H9 (cell line): ENCODE measurements around the gene SLC17A5. TPM values are rescaled to one million over a fixed set of nuclear protein-coding genes. Genes with fewer than 3 reads are reported as not detected.

ENCODE experiments used
- DNase-seq: peaks from one replicate; pipeline ENCODE4 v3.0.0-alpha.2; 2017
- H2AFZ ChIP-seq: one replicate; pipeline ENCODE4 v1.6.1; 2013; ENCODE audit warnings: mild to moderate bottlenecking, low read length, control low read depth, moderate library complexity
- H2AK5ac ChIP-seq: 2 replicates; pipeline ENCODE4 v1.6.1; 2013; ENCODE audit warnings: low read length, control low read depth, mixed read lengths; ENCODE audit not compliant: insufficient read length
- H2BK120ac ChIP-seq: one replicate; pipeline ENCODE4 v1.6.1; 2013; ENCODE audit warnings: low read depth, mild to moderate bottlenecking, low read length, control low read depth, inconsistent platforms; ENCODE audit not compliant: poor library complexity, severe bottlenecking
- H2BK12ac ChIP-seq: 2 replicates; pipeline ENCODE4 v1.6.1; 2013; ENCODE audit warnings: low read length, control low read depth, mixed read lengths, low read depth; ENCODE audit not compliant: insufficient read length
- H2BK15ac ChIP-seq: 2 replicates; pipeline ENCODE4 v1.6.1; 2013; ENCODE audit warnings: low read depth, low read length, control low read depth
- H2BK20ac ChIP-seq: one replicate; pipeline ENCODE4 v1.6.1; 2013; ENCODE audit warnings: low read depth, mild to moderate bottlenecking, low read length, control low read depth, inconsistent platforms; ENCODE audit not compliant: poor library complexity, severe bottlenecking
- H2BK5ac ChIP-seq: 2 replicates; pipeline ENCODE4 v1.6.1; 2013; ENCODE audit warnings: low read length, control low read depth, mixed read lengths; ENCODE audit not compliant: insufficient read length
- H3K14ac ChIP-seq: 2 replicates; pipeline ENCODE4 v1.6.1; 2013; ENCODE audit warnings: low read length, control low read depth; ENCODE audit not compliant: insufficient read depth
- H3K18ac ChIP-seq: 2 replicates; pipeline ENCODE4 v1.6.1; 2013; ENCODE audit warnings: low read depth, mild to moderate bottlenecking, mixed read lengths, low read length, control low read depth; ENCODE audit not compliant: insufficient read length
- H3K23ac ChIP-seq: 2 replicates; pipeline ENCODE4 v1.6.1; 2013; ENCODE audit warnings: low read length, control low read depth, mixed read lengths, low read depth; ENCODE audit not compliant: insufficient read length
- H3K23me2 ChIP-seq: 2 replicates; pipeline ENCODE4 v1.6.1; 2013; ENCODE audit warnings: low read depth, mild to moderate bottlenecking, mixed read lengths, low read length, control low read depth; ENCODE audit not compliant: insufficient read length, poor library complexity, severe bottlenecking
- H3K27ac ChIP-seq: 2 replicates; pipeline ENCODE4 v1.5.1; 2013; ENCODE audit warnings: low read length, control low read depth, mixed read lengths, low read depth; ENCODE audit not compliant: insufficient read length
- H3K27me3 ChIP-seq: 2 replicates; pipeline ENCODE4 v1.6.1; 2013; ENCODE audit warnings: low read length, control low read depth, inconsistent platforms; ENCODE audit not compliant: insufficient read depth
- H3K4ac ChIP-seq: 2 replicates; pipeline ENCODE4 v1.6.1; 2013; ENCODE audit warnings: low read depth, mild to moderate bottlenecking, control low read depth, inconsistent platforms, low read length, moderate library complexity
- H3K4me1 ChIP-seq: 2 replicates; pipeline ENCODE4 v1.6.1; 2013; ENCODE audit warnings: low read length, control low read depth, inconsistent platforms; ENCODE audit not compliant: insufficient read depth
- H3K4me2 ChIP-seq: 2 replicates; pipeline ENCODE4 v1.6.1; 2013; ENCODE audit warnings: low read length, control low read depth, mixed read lengths; ENCODE audit not compliant: insufficient read length, insufficient read depth
- H3K56ac ChIP-seq: 2 replicates; pipeline ENCODE4 v1.6.1; 2013; ENCODE audit warnings: low read depth, mild to moderate bottlenecking, mixed read lengths, low read length, control low read depth; ENCODE audit not compliant: insufficient read length
- H3K79me1 ChIP-seq: 2 replicates; pipeline ENCODE4 v1.6.1; 2013; ENCODE audit warnings: low read depth, mild to moderate bottlenecking, moderate library complexity, low read length, control low read depth, inconsistent platforms; ENCODE audit not compliant: insufficient read depth, poor library complexity, severe bottlenecking
- H3K79me2 ChIP-seq: 2 replicates; pipeline ENCODE4 v1.6.1; 2013; ENCODE audit warnings: low read length, control low read depth, inconsistent platforms; ENCODE audit not compliant: insufficient read depth
- H3K9ac ChIP-seq: 2 replicates; pipeline ENCODE4 v1.6.1; 2013; ENCODE audit warnings: low read length, control low read depth, mixed read lengths; ENCODE audit not compliant: insufficient read length; ENCODE audit errors: extremely low read depth
- H3K9me3 ChIP-seq: one replicate; pipeline ENCODE4 v1.6.1; 2013; ENCODE audit warnings: low read depth, low read length, inconsistent platforms; ENCODE audit not compliant: control insufficient read depth
- H3T11ph ChIP-seq: one replicate; pipeline ENCODE4 v1.6.1; 2013; ENCODE audit warnings: mild to moderate bottlenecking, low read length, control low read depth, inconsistent platforms
- H4K20me1 ChIP-seq: one replicate; pipeline ENCODE4 v1.6.1; 2013; ENCODE audit not compliant: control insufficient read depth, insufficient read length, insufficient read depth
- H4K5ac ChIP-seq: 2 replicates; pipeline ENCODE4 v1.6.1; 2013; ENCODE audit warnings: low read depth, mild to moderate bottlenecking, mixed read lengths, low read length, control low read depth; ENCODE audit not compliant: insufficient read length
- H4K8ac ChIP-seq: replicated peaks from 2 replicates; pipeline ENCODE4 v1.6.1; 2013; ENCODE audit warnings: low read length, control low read depth, mixed read lengths, low read depth; ENCODE audit not compliant: insufficient read length
- H4K91ac ChIP-seq: 2 replicates; pipeline ENCODE4 v1.6.1; 2013; ENCODE audit warnings: low read depth, mild to moderate bottlenecking, moderate library complexity, mixed read lengths, low read length, control low read depth; ENCODE audit not compliant: insufficient read length
- H3K27ac Mint-ChIP-seq, 3 experiments: 2 replicates in 2 of 3; 3 replicates in 1 of 3; pipeline ENCODE4 v1.8.0; 2020 to 2021; ENCODE audit warnings: mixed read lengths in 3 of 3, mild to moderate bottlenecking in 1 of 3, moderate library complexity in 1 of 3
- H3K27me3 Mint-ChIP-seq: 2 replicates; pipeline ENCODE4 v1.8.0; 2021; ENCODE audit warnings: low read depth, mild to moderate bottlenecking, moderate library complexity, mixed read lengths
- H3K36me3 Mint-ChIP-seq, 3 experiments: 2 replicates in 2 of 3; 3 replicates in 1 of 3; pipeline ENCODE4 v1.8.0; 2020 to 2021; ENCODE audit warnings: low read depth in 3 of 3, mixed read lengths in 3 of 3; ENCODE audit not compliant: insufficient read depth in 1 of 3
- H3K4me1 Mint-ChIP-seq, 2 experiments: 2 replicates each; pipeline ENCODE4 v1.8.0; 2020; ENCODE audit warnings: mixed read lengths in 2 of 2
- H3K4me3 Mint-ChIP-seq, 2 experiments: 2 replicates in 1 of 2; 3 replicates in 1 of 2; pipeline ENCODE4 v1.8.0; 2020 to 2021; ENCODE audit warnings: mild to moderate bottlenecking in 2 of 2, mixed read lengths in 2 of 2, moderate library complexity in 1 of 2
- H3K9me3 Mint-ChIP-seq, 2 experiments: 2 replicates in 1 of 2; 3 replicates in 1 of 2; pipeline ENCODE4 v1.8.0; 2020; ENCODE audit warnings: mild to moderate bottlenecking in 2 of 2, mixed read lengths in 2 of 2, moderate library complexity in 1 of 2
- WGBS: extraction: QIAGEN DNeasy Blood & Tissue Kit; methylation state at CpG from one replicate; pipeline ENCODE4 v1.1.7; 2013; ENCODE audit warnings: missing lambda C conversion rate, low lambda C conversion rate, mixed read lengths; ENCODE audit not compliant: insufficient read length; ENCODE audit errors: extremely low coverage; 5-methylcytosine and 5-hydroxymethylcytosine counted together
- total RNA-seq: library from RNA; stranded (reverse); gene quantifications from 2 replicates; pipeline ENCODE4 v1.2.1, GENCODE V29; 2021
- TF ChIP-seq, protein P1 (sequence below): fragments of 200-600 bp; sonication (generic); conservative IDR thresholded peaks from 3 replicates; pipeline ENCODE4 v1.8.0; 2021; ENCODE audit warnings: antibody characterized with exemption, mild to moderate bottlenecking

SLC17A5 gene
- total RNA-seq, 1 experiment from 2014 or later: 8.9 TPM

DNA sequence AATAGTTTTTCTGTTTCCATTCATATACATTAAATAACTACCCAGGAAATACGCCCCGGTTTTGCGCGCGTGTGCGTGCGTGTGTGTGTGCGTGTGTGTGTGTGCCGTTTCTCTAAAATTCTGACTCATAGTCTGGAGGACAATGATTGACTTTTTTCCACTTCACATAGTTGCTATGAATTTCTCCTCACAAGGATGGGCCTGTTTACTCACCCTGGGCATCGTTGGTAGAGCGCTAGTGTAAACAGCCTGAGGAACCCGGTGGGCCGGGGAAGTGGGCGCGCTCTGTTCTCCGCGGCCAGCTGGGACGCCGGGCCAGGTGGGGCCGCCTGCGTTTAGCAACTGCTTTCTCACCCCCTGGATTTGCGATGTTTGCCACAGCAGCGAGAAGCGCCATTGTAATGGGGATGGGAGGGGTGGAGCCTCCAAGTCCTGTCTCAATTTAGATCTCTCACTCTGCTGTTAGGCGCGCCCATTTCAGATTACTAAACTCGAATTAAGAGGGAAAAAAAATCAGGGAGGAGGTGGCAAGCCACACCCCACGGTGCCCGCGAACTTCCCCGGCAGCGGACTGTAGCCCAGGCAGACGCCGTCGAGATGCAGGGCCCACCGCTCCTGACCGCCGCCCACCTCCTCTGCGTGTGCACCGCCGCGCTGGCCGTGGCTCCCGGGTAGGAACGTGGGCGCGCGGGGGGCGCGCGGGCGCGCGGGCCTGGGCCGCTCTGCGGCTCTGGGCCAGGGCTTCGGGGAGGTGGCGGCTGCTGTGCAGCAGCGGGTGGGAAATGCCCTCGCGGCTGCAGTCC, 42.0 kb upstream of the SLC17A5 start, which contains the start of gene CD109:
TSS of gene CD109 (plus strand) at position 585 of the 803 bp plus-strand sequence. CDS start at position 598, 13 bp downstream.
- whole genome bisulfite sequencing: no CpG with 5 or more reads among the region's 61 CpGs
- no peak within 1 kb of the TSS for H2BK5ac ChIP-seq
- H3K56ac ChIP-seq: no peak within 1 kb of the TSS
- H3K4me1 ChIP-seq: no peaks in the 10 kb centered on the region
- peak within 1 kb of the TSS; percentile 29 to 47 (median 40); a peak in 2 of 7 replicates for H3K27ac Mint-ChIP-seq
- no peak within 1 kb of the TSS for H2BK20ac ChIP-seq
- H3K27ac ChIP-seq: no peak within 1 kb of the TSS
- H4K91ac ChIP-seq: no peak within 1 kb of the TSS
- H3K9me3 ChIP-seq: no peaks in the 10 kb centered on the region
- no peaks in the 10 kb centered on the region for H4K20me1 ChIP-seq
- H3K23ac ChIP-seq: no peak within 1 kb of the TSS
- H4K5ac ChIP-seq: no peak within 1 kb of the TSS
- H2BK120ac ChIP-seq: no peak within 1 kb of the TSS
- no peak within 1 kb of the TSS for H2AK5ac ChIP-seq
- H2BK12ac ChIP-seq: no peak within 1 kb of the TSS
- peak within 1 kb of the TSS; percentile 72 for H3K4me2 ChIP-seq
- no peaks in the 10 kb centered on the region for H3K27me3 ChIP-seq
- no peaks in the 10 kb centered on the region for H3K79me1 ChIP-seq
- H3K14ac ChIP-seq: 0 out of 2 replicates have a peak within 1 kb of the TSS, but pooled peaks have one; percentile 46
- H3K4me3 Mint-ChIP-seq: peak within 1 kb of the TSS; percentile 79 to 83
- no peaks in the 10 kb centered on the region for H3K79me2 ChIP-seq
- TF ChIP-seq, protein P1, sequence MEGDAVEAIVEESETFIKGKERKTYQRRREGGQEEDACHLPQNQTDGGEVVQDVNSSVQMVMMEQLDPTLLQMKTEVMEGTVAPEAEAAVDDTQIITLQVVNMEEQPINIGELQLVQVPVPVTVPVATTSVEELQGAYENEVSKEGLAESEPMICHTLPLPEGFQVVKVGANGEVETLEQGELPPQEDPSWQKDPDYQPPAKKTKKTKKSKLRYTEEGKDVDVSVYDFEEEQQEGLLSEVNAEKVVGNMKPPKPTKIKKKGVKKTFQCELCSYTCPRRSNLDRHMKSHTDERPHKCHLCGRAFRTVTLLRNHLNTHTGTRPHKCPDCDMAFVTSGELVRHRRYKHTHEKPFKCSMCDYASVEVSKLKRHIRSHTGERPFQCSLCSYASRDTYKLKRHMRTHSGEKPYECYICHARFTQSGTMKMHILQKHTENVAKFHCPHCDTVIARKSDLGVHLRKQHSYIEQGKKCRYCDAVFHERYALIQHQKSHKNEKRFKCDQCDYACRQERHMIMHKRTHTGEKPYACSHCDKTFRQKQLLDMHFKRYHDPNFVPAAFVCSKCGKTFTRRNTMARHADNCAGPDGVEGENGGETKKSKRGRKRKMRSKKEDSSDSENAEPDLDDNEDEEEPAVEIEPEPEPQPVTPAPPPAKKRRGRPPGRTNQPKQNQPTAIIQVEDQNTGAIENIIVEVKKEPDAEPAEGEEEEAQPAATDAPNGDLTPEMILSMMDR: no peak
- H2BK15ac ChIP-seq: no peak within 1 kb of the TSS
- peaks cover 5 to 9% of the 10 kb centered on the region in 2 experiments; a peak in 4 of 5 replicates for H3K9me3 Mint-ChIP-seq
- H3K4me1 Mint-ChIP-seq: peaks cover 31 to 34% of the 10 kb centered on the region in 2 experiments
- H3K9ac ChIP-seq: peak within 1 kb of the TSS; percentile 6
- H3K36me3 Mint-ChIP-seq: peaks cover 3 to 10% (median 4%) of the 10 kb centered on the region in 3 experiments; a peak in 5 of 7 replicates
- H3K23me2 ChIP-seq: no peaks in the 10 kb centered on the region
- no peak within 1 kb of the TSS for H4K8ac ChIP-seq
- no peak within 1 kb of the TSS for H3K4ac ChIP-seq
- no peak within 1 kb of the TSS for H3K18ac ChIP-seq
- H2AFZ ChIP-seq: peak within 1 kb of the TSS; percentile 78
- peak; percentile 79 for DNase-seq
- H3T11ph ChIP-seq: no peak within 1 kb of the TSS
- peaks cover 18% of the 10 kb centered on the region for H3K27me3 Mint-ChIP-seq
